ENCODE results near the gene CPLX1.

- no peak for TF ChIP-seq CTCF (optimal IDR thresholded peaks at IDR 0.05 in 1 of 3, IDR thresholded peaks at IDR 0.05 in 1 of 3, conservative IDR thresholded peaks at IDR 0.05 in 1 of 3; ENCODE audit: extremely low read depth in 1 of 3, insufficient read depth in 2 of 3, low read length in 3 of 3)
- TF ChIP-seq EZH2 (IDR thresholded peaks at IDR 0.05; ENCODE audit: low read length) = no peak
These were observed 1.4 kb downstream of the CPLX1 start for GRCh38 chr4:824461-825062.

Measured in keratinocyte (primary cell).